K562 (cell line): ENCODE data around the gene ATP2B1. TPM values are rescaled to one million over a fixed set of nuclear protein-coding genes. Genes with fewer than 3 reads are reported as not detected.

Source experiments
- ADNP ChIP-seq: fragments of 200-800 bp; sonication (Bioruptor generic); IDR thresholded peaks from 2 replicates; pipeline ENCODE4 v1.6.1; 2016; ENCODE audit warnings: missing genetic modification characterization, missing compliant biosample characterization
- FOXK1 ChIP-seq: sonication (generic); formaldehyde crosslinking; IDR thresholded peaks from 2 replicates; pipeline ENCODE4 v1.8.0; 2022; ENCODE audit warnings: missing genetic modification reagents, mild to moderate bottlenecking, borderline replicate concordance
- HDGF ChIP-seq: fragments of 450-650 bp; IDR thresholded peaks from 2 replicates; pipeline ENCODE4 v1.6.1; 2016
- KDM4B ChIP-seq, 2 experiments: fragments of 450-650 bp in 1 of 2; sonication (generic) in 1 of 2; IDR thresholded peaks; 2 replicates each; pipeline ENCODE4 v1.6.1; 2016 to 2017; ENCODE audit warnings: borderline replicate concordance in 2 of 2, antibody characterized with exemption in 1 of 2, low read depth in 1 of 2, mild to moderate bottlenecking in 1 of 2
- NFXL1 ChIP-seq: fragments of 450-650 bp; formaldehyde crosslinking; IDR thresholded peaks from 2 replicates; pipeline ENCODE4 v1.4.0; 2021; ENCODE audit warnings: mild to moderate bottlenecking
- NUFIP1 ChIP-seq: fragments of 450-650 bp; IDR thresholded peaks from 2 replicates; pipeline ENCODE4 v1.6.1; 2018; ENCODE audit not compliant: partially characterized antibody
- PCBP1 ChIP-seq: fragments of 200-400 bp; formaldehyde crosslinking; IDR thresholded peaks from 2 replicates; pipeline ENCODE4 v1.6.1; 2018; ENCODE audit warnings: mild to moderate bottlenecking, low read depth, low read length; ENCODE audit not compliant: poor library complexity, severe bottlenecking
- ZNF124 ChIP-seq: sonication (generic); formaldehyde crosslinking; IDR thresholded peaks from 2 replicates; pipeline ENCODE4 v1.8.1; 2022; ENCODE audit warnings: missing genetic modification reagents
- ZNF347 ChIP-seq: fragments of 450-650 bp; formaldehyde crosslinking; IDR thresholded peaks from 2 replicates; pipeline ENCODE4 v1.4.0; 2020; ENCODE audit warnings: low read depth, mild to moderate bottlenecking, moderate library complexity
- ZNF707 ChIP-seq: fragments of 250-450 bp; sonication (Bioruptor Pico); conservative IDR thresholded peaks from 2 replicates; pipeline ENCODE4 v1.8.0; 2022; ENCODE audit warnings: inconsistent platforms, mild to moderate bottlenecking, moderate library complexity
- ZNF830 ChIP-seq: fragments of 250-450 bp; sonication (Bioruptor Pico); IDR thresholded peaks from 2 replicates; pipeline ENCODE4 v1.5.0; 2021; ENCODE audit warnings: mild to moderate bottlenecking
- polyA plus RNA-seq, 8 experiments: library from polyadenylated mRNA; depleted of rRNA in 4 of 8; stranded (reverse) in 5 of 8; unstranded in 3 of 8; fragments of >200 nt; fragmentation: Nextera tagmentation in 2 of 8; fragmentation: Illumina TruSeq in 1 of 8; extraction: Ambion mirVana in 2 of 8; extraction: Trizol in 1 of 8; gene quantifications; 2 replicates each; pipeline versions ENCODE4 v1.2.1 to v1.2.3, GENCODE V29; 2011 to 2014; ENCODE audit warnings: inconsistent platforms in 1 of 8, missing spikeins in 1 of 8
- total RNA-seq, 7 experiments: library from RNA; depleted of rRNA in 6 of 7; stranded (reverse); fragments of >200 nt in 6 of 7; fragmentation: Illumina TruSeq in 2 of 7; extraction: Trizol in 2 of 7; gene quantifications; 2 replicates each; pipeline versions ENCODE4 v1.2.1 to v1.2.3, GENCODE V29; 2011 to 2021; ENCODE audit warnings: low replicate concordance in 1 of 7
- TF ChIP-seq, protein P1 (sequence below), 2 experiments: fragments of 450-650 bp; IDR thresholded peaks; 2 replicates each; pipeline ENCODE4 v1.6.1; 2016; ENCODE audit warnings: mild to moderate bottlenecking in 2 of 2, borderline replicate concordance in 1 of 2, low read depth in 1 of 2, moderate library complexity in 1 of 2
- TF ChIP-seq, protein P2 (sequence below): sonication (generic); formaldehyde crosslinking; IDR thresholded peaks from 2 replicates; pipeline ENCODE4 v1.8.1; 2023; ENCODE audit warnings: mild to moderate bottlenecking, missing genetic modification reagents, moderate library complexity
- TF ChIP-seq, protein P3 (sequence below): fragments of 250-450 bp; sonication (Bioruptor Pico); IDR thresholded peaks from 2 replicates; pipeline ENCODE4 v1.4.0; 2020
- TF ChIP-seq, protein P4 (sequence below): fragments of 450-650 bp; IDR thresholded peaks from 2 replicates; pipeline ENCODE4 v1.6.1; 2017; ENCODE audit warnings: mild to moderate bottlenecking, moderate library complexity

The ATP2B1 gene
- total and polyA plus RNA-seq, 9 of the 15 experiments (the other 6 are each of a cell fraction or from before 2014, with no cell fraction given): 8.6 to 39.0 (median 27.8) TPM

DNA sequence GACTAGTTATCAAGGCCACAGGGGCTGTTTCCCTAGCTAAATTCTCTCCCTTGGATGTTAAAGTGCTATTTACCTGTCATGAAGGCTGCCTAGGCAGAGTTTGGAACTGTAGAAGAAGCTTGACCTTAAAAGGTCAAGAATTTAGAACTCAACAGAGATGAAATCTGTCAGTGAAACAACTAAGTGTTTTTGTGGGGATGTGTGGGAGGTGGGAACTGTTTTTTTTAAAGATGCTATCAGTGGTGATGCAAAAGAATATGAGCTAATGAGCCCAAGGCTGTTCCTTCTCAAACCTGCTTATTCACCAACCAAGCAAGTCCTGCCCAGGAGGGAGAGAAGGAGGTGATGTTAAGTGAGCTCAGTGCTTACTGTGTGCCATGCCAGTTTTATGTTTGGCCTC, 142.0 kb downstream of the ATP2B1 start (continued):
- TF ChIP-seq, protein P1, sequence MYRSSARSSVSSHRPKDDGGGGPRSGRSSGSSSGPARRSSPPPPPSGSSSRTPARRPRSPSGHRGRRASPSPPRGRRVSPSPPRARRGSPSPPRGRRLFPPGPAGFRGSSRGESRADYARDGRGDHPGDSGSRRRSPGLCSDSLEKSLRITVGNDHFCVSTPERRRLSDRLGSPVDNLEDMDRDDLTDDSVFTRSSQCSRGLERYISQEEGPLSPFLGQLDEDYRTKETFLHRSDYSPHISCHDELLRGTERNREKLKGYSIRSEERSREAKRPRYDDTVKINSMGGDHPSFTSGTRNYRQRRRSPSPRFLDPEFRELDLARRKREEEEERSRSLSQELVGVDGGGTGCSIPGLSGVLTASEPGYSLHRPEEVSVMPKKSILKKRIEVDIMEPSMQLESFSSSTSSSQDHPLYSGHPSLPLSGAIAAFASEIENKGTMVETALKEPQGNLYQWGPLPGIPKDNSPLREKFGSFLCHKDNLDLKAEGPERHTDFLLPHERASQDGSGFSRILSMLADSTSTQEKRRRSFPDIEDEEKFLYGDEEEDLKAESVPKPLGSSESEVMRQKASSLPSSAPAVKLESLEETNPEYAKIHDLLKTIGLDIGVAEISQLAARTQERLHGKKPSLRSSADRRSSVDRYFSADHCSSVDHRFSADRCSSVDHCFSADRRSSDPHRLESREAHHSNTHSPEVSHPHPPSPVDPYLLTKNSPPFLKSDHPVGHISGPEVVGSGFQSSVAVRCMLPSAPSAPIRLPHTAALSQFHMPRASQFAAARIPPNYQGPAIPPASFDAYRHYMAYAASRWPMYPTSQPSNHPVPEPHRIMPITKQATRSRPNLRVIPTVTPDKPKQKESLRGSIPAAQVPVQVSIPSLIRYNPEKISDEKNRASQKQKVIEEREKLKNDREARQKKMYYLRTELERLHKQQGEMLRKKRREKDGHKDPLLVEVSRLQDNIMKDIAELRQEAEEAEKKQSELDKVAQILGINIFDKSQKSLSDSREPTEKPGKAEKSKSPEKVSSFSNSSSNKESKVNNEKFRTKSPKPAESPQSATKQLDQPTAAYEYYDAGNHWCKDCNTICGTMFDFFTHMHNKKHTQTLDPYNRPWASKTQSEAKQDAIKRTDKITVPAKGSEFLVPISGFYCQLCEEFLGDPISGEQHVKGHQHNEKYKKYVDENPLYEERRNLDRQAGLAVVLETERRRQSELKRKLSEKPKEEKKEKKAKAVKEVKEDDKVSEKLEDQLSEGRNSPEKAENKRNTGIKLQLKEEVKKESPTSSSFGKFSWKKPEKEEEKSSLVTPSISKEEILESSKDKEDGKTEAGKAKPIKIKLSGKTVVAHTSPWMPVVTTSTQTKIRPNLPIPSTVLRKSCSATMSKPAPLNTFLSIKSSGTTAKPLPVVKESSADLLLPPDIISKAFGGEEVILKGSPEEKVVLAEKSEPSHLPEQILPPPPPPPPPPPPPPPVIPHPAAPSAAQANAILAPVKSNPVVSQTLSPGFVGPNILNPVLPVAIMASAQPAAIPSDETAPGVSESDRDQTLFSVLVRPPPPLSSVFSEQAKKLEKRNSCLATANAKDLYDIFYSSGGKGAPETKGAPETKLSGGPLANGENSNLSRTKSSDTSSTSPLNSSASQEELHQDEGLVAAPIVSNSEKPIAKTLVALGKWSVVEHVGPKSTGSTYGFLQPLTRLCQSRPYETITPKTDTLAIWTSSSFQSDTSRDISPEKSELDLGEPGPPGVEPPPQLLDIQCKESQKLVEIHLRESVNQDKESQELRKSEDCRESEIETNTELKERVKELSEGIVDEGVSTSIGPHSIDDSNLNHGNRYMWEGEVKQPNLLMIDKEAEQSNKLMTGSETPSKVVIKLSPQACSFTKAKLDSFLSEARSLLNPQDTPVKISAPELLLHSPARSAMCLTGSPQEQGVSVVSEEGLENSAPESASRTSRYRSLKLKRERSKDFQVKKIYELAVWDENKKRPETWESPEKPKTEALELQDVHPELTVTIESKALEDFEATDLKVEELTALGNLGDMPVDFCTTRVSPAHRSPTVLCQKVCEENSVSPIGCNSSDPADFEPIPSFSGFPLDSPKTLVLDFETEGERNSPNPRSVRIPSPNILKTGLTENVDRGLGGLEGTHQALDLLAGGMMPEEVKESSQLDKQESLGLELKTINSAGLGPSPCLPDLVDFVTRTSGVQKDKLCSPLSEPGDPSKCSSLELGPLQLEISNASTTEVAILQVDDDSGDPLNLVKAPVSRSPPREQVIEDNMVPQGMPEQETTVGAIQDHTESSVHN (IDR thresholded peaks at IDR 0.05; ENCODE audit: borderline replicate concordance in 1 of 2, low read depth in 1 of 2): peak in 1 of 2 experiments; percentile 74; a peak in 2 of 4 replicates
- TF ChIP-seq, protein P2, sequence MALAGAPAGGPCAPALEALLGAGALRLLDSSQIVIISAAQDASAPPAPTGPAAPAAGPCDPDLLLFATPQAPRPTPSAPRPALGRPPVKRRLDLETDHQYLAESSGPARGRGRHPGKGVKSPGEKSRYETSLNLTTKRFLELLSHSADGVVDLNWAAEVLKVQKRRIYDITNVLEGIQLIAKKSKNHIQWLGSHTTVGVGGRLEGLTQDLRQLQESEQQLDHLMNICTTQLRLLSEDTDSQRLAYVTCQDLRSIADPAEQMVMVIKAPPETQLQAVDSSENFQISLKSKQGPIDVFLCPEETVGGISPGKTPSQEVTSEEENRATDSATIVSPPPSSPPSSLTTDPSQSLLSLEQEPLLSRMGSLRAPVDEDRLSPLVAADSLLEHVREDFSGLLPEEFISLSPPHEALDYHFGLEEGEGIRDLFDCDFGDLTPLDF (CRISPR knock-in tag): no peak
- TF ChIP-seq KDM4B (IDR thresholded peaks at IDR 0.05; ENCODE audit: borderline replicate concordance in 2 of 2, low read depth in 1 of 2) (no peak), HDGF (no peak), ADNP (no peak), ZNF124 (CRISPR knock-in tag) (no peak), ZNF830 (CRISPR knock-in tag) (no peak), NUFIP1 (no peak), PCBP1 (no peak), FOXK1 (CRISPR knock-in tag) (no peak), ZNF707 (CRISPR knock-in tag) (no peak), ZNF347 (CRISPR knock-in tag) (no peak), NFXL1 (CRISPR knock-in tag) (no peak)
- TF ChIP-seq, protein P3, sequence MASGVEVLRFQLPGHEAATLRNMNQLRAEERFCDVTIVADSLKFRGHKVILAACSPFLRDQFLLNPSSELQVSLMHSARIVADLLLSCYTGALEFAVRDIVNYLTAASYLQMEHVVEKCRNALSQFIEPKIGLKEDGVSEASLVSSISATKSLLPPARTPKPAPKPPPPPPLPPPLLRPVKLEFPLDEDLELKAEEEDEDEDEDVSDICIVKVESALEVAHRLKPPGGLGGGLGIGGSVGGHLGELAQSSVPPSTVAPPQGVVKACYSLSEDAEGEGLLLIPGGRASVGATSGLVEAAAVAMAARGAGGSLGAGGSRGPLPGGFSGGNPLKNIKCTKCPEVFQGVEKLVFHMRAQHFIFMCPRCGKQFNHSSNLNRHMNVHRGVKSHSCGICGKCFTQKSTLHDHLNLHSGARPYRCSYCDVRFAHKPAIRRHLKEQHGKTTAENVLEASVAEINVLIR (CRISPR knock-in tag): no peak
- TF ChIP-seq, protein P4, sequence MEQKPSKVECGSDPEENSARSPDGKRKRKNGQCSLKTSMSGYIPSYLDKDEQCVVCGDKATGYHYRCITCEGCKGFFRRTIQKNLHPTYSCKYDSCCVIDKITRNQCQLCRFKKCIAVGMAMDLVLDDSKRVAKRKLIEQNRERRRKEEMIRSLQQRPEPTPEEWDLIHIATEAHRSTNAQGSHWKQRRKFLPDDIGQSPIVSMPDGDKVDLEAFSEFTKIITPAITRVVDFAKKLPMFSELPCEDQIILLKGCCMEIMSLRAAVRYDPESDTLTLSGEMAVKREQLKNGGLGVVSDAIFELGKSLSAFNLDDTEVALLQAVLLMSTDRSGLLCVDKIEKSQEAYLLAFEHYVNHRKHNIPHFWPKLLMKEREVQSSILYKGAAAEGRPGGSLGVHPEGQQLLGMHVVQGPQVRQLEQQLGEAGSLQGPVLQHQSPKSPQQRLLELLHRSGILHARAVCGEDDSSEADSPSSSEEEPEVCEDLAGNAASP: no peak
